HG02884 (cell line): ENCODE results near the gene BNIP2.
A peak's percentile ranks its signal among the peaks of the same experiment; 100 is the strongest.
"Not testable (repeated sequence)": the region's sequence is repeated elsewhere in the genome, so short reads cannot be mapped to it uniquely, and the experiment has no call there.

Source experiments
- ATAC-seq: cut with Tn5 transposase; IDR thresholded peaks from one replicate; pipeline ENCODE4 v1.9.1; 2021; ENCODE audit warnings: mild to moderate bottlenecking, moderate library complexity; ENCODE audit not compliant: unreplicated experiment

The BNIP2 gene, protein sequence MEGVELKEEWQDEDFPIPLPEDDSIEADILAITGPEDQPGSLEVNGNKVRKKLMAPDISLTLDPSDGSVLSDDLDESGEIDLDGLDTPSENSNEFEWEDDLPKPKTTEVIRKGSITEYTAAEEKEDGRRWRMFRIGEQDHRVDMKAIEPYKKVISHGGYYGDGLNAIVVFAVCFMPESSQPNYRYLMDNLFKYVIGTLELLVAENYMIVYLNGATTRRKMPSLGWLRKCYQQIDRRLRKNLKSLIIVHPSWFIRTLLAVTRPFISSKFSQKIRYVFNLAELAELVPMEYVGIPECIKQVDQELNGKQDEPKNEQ

DNA sequence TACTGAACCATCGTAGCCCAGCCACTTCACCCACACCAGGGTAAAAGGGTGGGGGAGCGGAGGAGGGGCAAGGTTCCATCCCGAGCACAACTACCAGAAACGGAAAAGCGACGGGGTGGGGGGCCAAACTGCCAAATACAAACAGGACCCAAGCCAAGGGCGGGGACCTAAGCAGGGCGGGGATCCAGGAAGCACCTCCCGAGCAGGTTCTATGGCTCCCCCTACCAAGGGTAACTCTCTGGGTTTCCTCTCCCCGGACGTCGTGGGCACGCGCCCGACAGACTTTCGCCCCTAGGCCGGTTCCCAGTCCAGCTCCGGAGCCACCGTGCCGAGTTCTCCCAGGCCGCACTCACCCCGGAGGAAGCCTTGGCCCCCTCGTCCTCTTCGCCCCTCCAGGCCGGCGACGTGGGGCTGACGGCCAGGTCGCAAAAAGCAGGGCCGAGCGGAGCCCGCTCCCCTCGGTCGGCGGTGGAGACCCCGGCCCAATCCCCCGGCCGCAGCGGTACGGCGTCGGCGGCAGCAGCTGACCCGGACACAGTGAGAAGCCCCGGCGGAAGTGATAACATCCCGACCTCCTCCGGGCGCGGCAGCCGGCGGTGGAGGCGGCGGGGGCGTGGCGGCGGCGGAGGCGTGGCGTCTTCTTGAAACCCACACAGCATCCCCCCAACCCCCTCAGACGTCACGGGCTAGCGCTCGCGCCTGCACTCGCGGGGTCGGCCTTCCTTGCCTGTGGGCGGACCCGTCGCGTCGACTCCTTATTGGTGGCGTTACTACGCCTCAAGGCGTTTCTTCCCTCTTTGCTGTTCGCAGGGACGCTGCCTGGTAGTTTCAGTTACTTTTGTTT lies at the start of gene BNIP2:
TSS of gene BNIP2 (minus strand) at position 539 of the 844 bp plus-strand sequence. CDS start 6,863 bp downstream, outside the sequence.
- ATAC-seq: peak; percentile 71

DNA sequence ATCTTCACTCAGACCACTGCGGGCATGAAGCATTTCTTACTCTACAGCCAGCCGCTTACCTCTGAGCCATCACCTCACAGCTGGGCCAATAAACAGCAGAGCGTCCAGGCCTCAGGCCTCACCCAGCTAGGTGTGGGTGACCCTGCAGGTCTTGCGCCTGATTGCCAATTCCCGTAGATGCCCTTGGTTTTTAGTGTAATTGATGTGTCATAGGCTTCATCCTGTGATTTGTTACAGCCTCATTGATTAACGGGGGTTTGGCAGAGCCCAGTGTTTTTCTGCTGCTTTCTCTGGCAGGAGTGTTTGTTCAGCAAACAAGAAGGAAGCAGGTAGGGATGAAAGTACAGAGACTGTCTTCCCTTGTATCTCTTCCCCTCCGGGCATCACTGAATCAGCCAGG lies 49.6 kb upstream of the BNIP2 start:
- ATAC-seq: no peak

DNA sequence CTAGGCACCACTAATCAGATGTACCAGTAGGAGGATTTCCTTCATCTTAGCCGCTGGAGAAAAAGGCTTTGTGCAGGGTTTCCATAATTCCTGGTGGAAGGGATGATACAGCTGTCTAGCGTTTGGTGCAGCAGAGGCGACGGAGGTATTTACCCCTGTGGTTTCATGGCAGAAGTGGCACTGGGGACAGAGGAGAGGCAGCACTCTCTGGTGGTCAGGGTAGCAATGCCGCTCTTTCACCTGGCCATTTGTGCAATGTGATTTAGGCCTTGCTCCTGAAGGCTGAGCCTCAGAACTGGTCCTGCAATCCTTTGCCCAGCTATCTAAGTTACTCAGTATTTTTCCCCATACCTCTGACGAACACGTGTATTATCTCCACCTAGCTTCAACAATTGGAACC lies 47.1 kb upstream of the BNIP2 start:
- ATAC-seq: no peak

DNA sequence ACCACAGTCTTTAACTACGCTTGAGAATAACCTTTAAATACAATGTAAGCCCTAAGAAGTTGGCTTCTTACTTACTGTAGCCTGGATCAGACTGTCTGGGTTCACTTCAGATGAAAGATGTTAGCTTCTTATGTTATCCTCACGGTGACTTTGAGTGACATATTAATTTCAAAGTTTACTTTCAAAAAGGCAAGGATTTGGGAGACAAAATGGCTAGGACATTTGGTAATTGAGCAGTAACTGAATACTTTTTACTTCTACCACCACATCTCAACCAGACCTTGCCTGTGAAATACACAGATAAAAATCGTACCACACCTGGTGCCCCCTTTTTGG lies 36.0 kb upstream of the BNIP2 start:
- no peak for ATAC-seq

DNA sequence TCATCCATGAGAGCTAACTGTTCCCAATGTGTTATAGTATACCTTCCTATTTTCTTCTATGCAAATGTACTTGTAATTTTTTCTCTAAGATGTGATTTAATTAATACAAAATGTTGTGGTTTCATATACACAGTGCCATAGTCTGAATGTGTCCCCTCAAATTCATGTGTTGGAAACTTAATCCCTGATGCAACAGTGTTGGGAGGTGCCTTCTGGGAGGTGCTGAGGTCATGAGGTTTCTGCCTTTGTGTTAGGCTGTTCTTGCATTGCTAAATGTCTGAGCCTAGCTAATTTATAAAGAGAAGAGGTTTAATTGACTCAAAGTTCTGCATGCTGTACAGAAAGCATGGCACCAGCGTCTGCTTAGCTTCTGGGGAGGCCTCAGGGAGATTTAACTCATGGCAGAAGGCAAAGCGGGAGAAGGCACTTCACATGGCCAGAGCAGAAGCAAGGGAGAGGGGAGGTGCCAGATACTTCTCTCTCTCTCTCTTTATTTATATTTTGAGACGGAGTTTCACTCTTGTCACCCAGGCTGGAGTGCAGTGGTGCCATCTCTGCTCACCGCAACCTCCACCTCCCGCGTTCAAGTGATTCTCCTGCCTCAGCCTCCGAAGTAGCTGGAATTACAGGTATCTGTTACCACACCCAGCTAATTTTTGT lies 34.7 kb upstream of the BNIP2 start:
- no peak for ATAC-seq

DNA sequence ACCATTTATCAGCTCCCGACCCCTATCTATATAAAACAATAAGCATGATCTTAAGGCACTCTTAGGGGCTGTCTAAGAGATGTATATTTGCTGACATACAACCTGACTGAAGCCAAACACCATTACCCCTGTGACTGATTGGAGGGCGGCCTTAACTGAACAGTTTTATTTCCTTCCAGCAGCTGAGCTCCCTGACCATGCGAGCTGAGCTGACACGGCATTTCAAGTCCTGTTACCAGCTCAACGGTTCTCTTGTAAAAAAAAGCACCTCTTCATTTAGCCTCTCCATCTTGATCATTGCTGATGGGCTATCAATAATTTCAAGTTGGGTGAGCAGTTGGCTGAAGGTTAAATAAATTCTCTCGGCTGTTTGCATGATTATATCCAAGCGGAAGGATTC lies 33.4 kb upstream of the BNIP2 start:
- no peak for ATAC-seq

DNA sequence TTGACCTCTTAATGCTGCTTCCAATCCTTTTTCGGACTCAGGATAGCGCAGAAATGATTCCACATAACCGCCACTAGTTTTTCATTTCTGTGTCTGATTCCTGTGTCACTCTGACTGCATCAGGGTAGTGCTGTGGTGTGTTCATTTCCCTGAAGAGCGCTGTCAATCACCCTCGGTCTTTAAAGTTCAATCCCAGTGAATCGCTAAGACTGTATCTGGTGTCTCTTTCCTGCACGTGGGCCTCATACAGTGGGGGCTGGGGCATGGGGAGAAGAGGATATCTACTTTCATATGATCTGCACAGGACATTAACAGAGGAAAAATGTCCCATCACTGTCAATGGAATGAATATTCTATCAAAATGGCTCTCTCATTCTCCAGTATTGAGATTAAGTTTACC lies 32.9 kb upstream of the BNIP2 start:
- no peak for ATAC-seq

DNA sequence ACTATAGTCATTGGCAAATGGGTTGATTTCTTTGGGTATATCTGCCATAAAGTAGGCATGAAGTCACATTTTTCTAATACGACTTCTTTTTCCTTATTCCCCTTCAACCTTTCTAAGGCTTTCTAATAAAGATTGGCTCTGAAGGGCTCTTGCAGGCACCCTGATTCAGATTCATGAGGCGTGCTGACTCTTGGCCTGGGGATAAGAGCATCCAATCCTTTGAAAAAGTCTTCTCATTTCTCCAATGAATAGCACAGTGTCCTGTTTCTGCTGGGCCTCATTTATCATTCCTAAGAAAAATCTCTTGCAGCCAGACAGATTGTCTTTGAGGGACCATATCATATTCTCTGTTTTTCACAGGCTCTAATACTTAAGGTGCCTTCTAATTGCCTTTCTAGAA lies 32.3 kb upstream of the BNIP2 start:
- ATAC-seq: no peak

DNA sequence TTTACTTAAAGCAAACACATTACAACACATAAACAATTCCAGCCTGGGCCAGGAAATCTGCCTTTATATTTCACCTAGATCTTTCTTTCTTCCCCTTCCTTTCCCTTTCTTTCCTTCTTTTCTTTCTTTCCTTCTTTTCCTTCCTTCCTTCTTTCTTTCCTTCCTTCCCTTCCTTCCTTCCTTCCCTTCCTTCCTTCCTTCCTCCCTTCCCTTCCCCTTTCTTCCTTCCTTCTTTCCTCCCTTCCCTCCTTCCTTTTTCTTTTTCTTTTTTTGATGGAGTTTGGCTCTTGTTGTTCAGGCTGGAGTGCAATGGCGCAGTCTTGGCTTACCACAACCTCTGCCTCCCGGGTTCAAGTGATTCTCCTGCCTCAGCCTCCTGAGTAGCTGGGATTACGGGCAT lies 24.1 kb upstream of the BNIP2 start:
- ATAC-seq: no peak

DNA sequence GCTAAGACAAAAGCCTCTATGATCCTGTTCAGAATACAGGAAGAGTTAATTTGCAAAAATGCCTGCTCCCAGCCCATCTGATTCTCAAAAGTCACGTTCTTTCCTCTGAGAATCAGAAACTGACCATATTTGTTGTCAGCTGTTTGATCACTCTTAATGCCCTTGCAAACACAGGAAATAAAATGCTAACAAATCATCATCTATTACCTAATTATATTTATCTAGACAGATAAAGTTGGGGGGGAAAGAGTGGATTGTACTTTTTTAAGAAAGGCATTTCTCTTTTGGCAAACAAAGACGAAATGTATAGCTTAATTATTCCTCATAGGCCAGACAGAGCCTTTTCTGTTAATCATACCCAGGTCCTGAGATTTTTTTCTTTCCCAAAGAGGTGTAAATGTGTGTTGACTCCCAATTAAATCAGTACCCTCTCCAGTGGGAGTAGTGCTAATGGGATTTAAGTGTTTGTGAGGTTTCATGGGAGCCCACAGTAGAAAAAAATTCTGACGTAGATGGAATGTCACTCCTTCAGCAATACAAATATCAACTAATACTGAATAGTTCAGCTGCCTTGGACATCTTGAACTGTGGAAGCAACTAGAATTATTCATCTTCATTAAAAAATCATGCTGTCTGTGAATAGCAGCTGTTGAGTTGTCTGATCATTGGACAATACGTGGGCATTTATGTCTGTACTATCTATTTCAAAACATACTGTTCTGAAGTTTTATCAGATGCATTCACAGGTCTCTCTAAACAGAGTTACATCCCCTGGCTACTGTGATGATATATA lies 22.5 kb upstream of the BNIP2 start:
- ATAC-seq: no peak

DNA sequence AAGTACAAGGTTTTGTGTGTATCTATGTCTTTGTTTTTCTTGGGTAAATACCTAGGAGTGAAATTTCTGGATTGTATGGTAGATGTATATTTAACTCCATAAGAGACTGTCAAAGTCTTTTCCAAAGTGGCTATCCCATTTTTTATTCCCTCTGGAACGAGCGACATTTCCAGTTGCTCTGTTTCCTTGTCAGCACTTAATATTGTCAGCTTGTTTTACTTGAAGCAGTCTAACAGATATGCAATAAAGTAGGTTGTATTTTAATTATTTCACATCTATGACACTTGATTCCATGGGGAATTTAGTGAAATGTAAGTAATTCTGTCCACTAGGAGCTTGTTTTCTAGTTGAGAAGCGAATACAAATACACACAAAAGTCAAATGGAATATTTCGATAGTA lies 18.5 kb upstream of the BNIP2 start:
- no peak for ATAC-seq

DNA sequence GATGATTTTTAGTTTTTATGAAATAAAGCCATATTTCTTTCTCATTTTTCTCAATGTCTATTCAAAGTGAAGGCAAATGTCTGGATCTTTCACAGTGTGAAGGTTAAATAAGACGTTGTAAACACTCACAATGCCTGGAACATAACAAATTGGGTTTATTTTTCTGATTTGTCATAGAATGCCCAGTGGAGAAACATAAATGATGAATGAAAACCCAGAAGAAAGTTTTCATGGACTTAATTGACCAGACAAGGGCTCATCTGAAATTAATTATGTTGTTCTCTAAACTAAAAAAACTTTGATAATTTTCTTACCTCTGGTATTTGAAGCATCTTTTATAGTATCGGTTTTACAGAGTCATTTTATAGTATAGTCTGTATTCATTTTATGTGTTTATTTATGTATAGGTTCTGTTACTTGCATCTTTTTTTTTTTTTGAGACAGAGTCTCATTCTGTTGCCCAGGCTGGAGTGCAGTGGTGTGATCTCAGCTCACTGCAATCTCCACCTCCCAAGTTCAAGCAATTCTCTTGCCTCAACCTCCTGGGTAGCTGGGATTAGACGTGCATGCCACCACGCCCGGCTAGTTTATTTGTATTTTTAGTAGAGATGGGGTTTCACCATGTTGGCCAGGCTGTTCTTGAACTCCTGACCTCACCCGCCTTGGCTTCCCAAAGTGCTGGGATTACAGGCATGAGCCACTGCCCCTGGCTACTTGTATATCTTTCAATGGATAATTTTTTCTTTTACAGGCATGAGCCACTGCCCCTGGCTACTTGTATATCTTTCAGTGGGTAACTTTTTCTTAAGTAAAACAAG lies 15.1 kb upstream of the BNIP2 start:
- no peak for ATAC-seq

DNA sequence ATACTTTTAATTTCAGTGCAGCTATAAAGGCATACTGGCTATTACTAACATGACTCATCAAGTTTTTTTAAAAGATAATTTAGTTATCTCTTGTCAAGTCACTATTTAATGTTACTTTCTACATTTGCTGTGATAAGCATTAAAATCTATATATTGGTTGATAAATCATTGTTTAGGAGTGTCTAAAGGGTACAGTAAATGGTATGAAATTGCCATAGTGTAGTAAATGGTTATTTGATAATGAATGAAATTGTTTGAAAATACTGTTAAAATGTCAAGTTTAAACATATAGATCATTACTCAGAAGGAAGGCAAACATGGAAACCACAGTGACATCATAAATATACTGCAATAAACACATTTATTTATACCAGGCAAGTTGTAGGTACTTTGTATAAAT lies 13.2 kb upstream of the BNIP2 start:
- no peak for ATAC-seq

DNA sequence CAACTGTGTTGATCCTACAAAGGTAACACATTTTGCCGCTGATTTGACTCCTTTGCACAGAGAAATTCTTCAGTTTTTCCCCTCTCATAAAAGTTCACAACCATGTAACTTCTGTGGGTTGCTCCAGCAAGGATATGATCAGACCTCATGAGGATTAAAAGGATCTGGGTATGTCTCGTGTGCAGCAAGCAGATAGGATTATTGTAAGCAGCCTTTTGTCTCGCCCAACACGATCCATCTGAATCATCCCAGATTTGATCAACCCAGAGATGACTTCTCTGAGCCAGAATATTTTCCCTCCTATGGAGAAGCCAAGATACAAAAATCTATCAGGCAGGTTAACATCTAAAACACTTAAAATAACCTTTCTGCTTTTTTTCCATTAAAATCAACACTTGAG lies 12.8 kb upstream of the BNIP2 start:
- no peak for ATAC-seq

DNA sequence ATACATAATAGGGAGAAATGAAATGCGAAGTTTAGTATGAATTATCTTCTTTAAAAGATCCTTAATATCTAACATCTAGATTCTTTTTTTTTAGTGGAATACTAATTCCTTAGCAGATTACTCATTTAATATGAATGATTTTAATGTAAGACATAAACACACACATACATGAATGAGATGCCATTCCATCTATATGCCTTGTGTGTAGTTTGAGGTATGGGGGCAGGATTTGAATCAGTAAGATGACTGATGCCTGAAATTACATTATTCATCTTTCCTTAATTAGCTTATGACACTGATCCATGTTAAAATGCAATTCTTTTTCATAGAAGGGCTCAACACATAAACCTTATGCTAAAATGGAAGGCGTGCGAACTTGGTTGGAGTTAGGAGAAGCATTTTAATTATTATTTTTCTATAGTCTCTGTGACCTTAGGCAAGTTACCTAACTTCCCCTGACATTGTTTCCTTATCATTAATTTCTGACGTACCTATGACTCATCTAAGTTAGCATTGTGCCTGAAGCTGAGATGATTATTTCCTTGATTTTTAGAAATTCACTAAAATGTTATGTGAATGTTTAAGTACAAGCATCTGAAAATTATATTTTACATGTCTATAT lies 10.8 kb upstream of the BNIP2 start:
- ATAC-seq: no peak

DNA sequence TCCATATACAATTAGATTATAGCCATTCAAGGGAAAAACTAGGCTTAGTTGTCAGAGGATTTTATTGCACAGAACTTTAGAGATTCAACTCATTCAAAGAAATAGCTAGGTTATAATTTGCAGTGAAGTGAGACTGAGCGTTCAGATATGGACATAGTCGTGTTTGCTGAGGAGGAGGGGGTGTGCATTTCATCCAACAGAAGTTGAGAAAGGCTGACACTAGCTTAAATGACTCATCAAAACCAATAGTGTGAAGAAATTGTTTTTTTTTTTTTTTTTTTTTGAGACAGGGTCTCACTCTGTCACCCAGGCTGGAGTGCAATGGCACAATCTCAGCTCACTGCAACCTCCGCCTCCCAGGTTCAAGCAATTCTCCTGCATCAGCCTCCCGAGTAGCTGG lies 8.9 kb upstream of the BNIP2 start:
- ATAC-seq: not testable (repeated sequence)

DNA sequence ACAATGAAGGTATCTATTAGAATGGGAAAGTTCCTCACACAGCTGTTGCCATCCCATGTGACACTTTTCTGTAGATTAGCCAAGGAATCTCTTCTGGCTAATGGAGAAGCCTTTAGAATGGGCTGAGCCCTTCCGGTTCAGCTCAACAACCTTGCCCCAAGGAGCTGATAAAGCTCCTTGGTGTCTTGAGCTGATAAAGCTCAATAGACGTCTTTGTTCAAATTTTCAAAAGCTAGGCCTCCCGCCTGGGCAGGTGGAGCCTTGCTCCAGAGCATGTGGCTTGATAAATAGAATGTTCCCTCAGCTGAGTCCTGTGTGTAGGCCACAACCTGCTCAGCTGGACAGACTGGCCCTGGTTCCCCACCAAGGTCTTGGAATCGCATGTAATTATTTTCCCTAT lies 7.2 kb upstream of the BNIP2 start:
- ATAC-seq: no peak

DNA sequence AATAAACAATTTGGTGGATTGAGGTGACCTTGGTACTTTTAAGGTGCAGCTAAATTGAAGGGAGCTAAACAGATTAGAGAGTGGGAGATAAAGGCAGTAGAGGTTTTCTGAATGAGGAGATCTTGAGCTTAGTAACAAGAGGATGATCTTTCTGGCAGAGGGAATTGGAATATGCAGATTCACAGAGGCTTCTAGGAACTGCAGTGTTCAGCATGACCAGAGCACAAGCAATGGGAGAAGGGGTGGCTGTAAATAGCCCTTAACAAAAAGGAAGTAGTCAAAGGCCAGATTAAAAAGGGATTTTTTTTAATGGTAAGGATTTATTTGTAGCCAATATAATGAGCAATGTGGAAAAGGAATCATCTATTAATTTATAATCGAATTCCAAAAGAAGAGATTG lies 5.7 kb upstream of the BNIP2 start:
- no peak for ATAC-seq

DNA sequence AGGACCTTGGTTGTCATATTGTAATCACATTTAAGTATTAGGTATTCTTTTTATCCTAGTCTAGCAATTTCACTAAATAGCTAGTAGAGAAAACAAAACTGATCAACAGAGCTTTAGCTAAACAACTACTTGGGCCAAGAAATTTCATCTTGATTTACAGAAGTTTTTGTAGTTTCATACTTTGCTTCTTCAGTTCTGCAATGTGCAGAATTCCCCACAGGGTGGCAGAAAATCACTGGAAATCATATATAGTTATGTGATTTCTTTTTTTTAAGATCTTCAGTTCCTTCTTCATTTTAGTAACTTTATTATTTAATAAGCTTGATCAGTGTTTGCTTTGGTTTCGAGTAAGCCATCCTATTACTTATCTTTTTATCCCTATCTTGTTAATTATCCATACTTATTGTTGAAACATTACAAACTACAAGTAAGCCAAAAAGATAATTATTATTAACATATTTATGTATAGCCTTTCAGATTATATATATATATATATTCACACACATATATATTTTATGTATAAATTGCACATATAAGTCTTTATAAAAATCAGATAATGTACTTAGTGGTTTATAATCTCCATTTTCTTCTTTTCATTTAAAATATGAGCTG lies 2.2 kb upstream of the BNIP2 start:
- no peak for ATAC-seq
